ENCODE results near the gene L3HYPDH.
A peak's percentile ranks its signal among the peaks of the same experiment; 100 is the strongest.

Gene L3HYPDH

DNA sequence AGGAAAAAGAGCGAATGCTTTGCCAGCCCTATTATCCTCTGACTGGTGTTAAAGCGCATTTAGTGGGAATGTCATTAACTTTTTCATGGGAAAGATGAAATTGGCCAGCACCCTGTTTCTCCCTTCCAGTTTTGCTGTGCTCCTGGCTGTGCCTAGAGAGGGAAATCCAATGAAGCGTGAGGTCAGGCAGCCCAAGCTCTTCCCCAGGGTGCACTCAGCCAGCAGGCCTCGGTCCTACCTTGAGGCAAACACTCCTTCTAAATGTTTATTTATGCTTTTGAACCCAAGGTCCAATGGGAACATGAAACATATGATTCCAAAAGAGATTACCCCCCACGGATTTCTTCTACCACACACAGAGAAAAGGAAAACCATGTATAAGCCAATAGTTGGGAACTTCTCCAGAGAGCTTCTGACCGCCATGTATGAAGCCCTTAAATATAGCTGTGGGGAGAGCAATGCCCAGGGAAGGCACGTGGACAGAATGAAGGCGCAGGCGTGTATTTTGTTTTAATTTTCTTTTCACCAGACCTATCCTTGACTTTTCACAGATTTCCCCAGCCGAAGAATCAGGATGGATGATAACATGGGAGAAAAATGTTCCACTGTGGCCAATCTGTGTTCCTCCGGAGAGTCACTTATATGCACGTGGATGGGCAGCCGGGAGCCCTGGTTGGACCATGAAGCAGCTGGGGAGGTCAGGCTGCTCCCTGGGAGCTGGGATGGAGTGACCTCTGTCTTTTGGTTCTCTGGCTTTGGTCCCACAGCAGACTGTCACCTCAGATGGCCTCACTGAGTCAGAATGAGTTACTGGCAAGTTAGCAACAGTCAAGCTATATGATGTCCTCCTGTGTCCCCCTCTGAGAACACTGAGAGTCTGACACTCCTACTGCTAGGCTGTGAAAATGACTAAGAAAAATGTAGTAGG lies 56.3 kb downstream of the L3HYPDH start:
- DNase-seq (ENCODE audit: low read depth), result peak; percentile 24

- DNase-seq (ENCODE audit: low read depth), result peak; percentile 31
Measured at GRCh38 chr14:59425322-59425935, 58.8 kb downstream of the L3HYPDH start.

- peak; percentile 75 for DNase-seq (ENCODE audit: low read depth)
Measured at GRCh38 chr14:59424341-59425071, 59.7 kb downstream of the L3HYPDH start.
